HEK293T (cell line): Measurements from ENCODE around the gene TMEM187.

ENCODE experiments used
- FOXM1 ChIP-seq: fragments of 450-650 bp; IDR thresholded peaks from 2 replicates; pipeline ENCODE4 v1.6.1; 2017; ENCODE audit warnings: mild to moderate bottlenecking, borderline replicate concordance
- HDGF ChIP-seq: fragments of 450-650 bp; IDR thresholded peaks from 2 replicates; pipeline ENCODE4 v1.6.1; 2017; ENCODE audit warnings: antibody characterized with exemption, borderline replicate concordance
- NFRKB ChIP-seq: fragments of 450-650 bp; IDR thresholded peaks from 2 replicates; pipeline ENCODE4 v1.6.1; 2016; ENCODE audit warnings: mild to moderate bottlenecking, moderate library complexity

DNA sequence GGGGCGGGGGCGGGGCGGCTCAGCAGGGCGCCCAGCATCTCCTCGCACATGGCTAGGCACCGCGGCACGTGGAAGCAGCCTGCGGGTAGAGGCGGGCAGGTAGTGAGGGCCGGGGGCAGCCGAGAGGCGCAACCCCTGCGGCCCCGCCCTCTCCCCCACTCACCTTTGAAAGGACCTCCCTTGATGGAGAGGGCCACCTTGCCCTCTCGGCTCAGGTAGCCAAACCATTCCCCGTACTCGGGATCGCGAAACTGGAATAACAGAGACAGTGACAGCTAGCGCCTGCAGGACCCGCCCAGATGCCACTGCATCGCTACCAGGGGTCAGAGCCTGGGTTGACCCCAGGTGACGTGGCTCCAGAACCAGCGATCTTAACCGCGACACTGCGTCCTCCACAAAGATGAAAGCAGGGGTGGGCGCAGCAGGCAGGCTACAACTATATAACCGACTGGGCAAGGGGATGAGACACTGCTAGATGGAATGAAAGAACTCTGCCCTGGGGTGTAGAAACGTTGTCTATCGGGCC, 37.2 kb upstream of the TMEM187 start:
- no peak for TF ChIP-seq FOXM1
- TF ChIP-seq NFRKB, result no peak
- TF ChIP-seq HDGF, result no peak
